PFSK-1 (cell line): ENCODE results near the gene TUBD1.

Source experiments
- FOXP2 ChIP-seq: optimal IDR thresholded peaks from 2 replicates; pipeline ENCODE3; 2011; ENCODE audit warnings: borderline replicate concordance, control low read depth, inconsistent platforms; ENCODE audit not compliant: insufficient read depth; ENCODE audit errors: extremely low read length, extremely low read depth
- POLR2AphosphoS5 ChIP-seq: IDR thresholded peaks from 2 replicates; pipeline ENCODE4 v1.6.1; 2012; ENCODE audit warnings: low read depth, mild to moderate bottlenecking, control low read depth, low read length, moderate library complexity
- REST ChIP-seq, 2 experiments: IDR thresholded peaks; 2 replicates each; pipeline versions ENCODE4 v1.6.1 to v1.8.0; 2011 to 2012; ENCODE audit warnings: low read depth in 2 of 2, low read length in 2 of 2, control low read depth in 1 of 2, inconsistent platforms in 1 of 2, mild to moderate bottlenecking in 1 of 2, moderate library complexity in 1 of 2; ENCODE audit not compliant: insufficient read depth in 1 of 2
- SIN3A ChIP-seq: IDR thresholded peaks from 2 replicates; pipeline ENCODE4 v1.6.1; 2012; ENCODE audit warnings: mild to moderate bottlenecking, low read length, moderate library complexity, borderline replicate concordance; ENCODE audit not compliant: insufficient read depth
- TAF1 ChIP-seq: IDR thresholded peaks from 2 replicates; pipeline ENCODE4 v1.6.1; 2012; ENCODE audit warnings: low read length, control low read depth, borderline replicate concordance; ENCODE audit not compliant: insufficient read depth

TUBD1 gene

GRCh38 chr17:59907467-59907866 lies 14.7 kb upstream of the TUBD1 start:
- TF ChIP-seq REST (IDR thresholded peaks at IDR 0.05; ENCODE audit: insufficient read depth in 1 of 2, low read depth in 2 of 2, low read length in 2 of 2) (no peak), TAF1 (no peak), SIN3A (no peak), POLR2AphosphoS5 (no peak), FOXP2 (no peak)

GRCh38 chr17:59903455-59903854 lies 10.7 kb upstream of the TUBD1 start:
- TF ChIP-seq POLR2AphosphoS5 (no peak), REST (IDR thresholded peaks at IDR 0.05; ENCODE audit: insufficient read depth in 1 of 2, low read depth in 2 of 2, low read length in 2 of 2) (no peak), SIN3A (no peak), TAF1 (no peak), FOXP2 (no peak)

GRCh38 chr17:59901604-59902003 lies 8.9 kb upstream of the TUBD1 start:
- TF ChIP-seq FOXP2 (no peak), SIN3A (no peak), POLR2AphosphoS5 (no peak), REST (IDR thresholded peaks at IDR 0.05; ENCODE audit: insufficient read depth in 1 of 2, low read depth in 2 of 2, low read length in 2 of 2) (no peak), TAF1 (no peak)

GRCh38 chr17:59899099-59899498 lies 6.4 kb upstream of the TUBD1 start:
- TF ChIP-seq FOXP2 (no peak), POLR2AphosphoS5 (no peak), TAF1 (peak; percentile 10; the same call in 1 of the 2 replicates)

- TF ChIP-seq SIN3A (no peak), TAF1 (no peak), POLR2AphosphoS5 (no peak), FOXP2 (no peak), REST (IDR thresholded peaks at IDR 0.05; ENCODE audit: insufficient read depth in 1 of 2, low read depth in 2 of 2, low read length in 2 of 2) (no peak)
These were observed 4.3 kb upstream of the TUBD1 start for GRCh38 chr17:59897090-59897489.
